HG03196 (cell line): ENCODE results near the gene IDH1.
"Not testable (repeated sequence)": the region's sequence is repeated elsewhere in the genome, so short reads cannot be mapped to it uniquely, and the experiment has no call there.

Experiments
- ATAC-seq: cut with Tn5 transposase; IDR thresholded peaks from one replicate; pipeline ENCODE4 v1.9.1; 2021; ENCODE audit not compliant: unreplicated experiment

IDH1 gene

DNA sequence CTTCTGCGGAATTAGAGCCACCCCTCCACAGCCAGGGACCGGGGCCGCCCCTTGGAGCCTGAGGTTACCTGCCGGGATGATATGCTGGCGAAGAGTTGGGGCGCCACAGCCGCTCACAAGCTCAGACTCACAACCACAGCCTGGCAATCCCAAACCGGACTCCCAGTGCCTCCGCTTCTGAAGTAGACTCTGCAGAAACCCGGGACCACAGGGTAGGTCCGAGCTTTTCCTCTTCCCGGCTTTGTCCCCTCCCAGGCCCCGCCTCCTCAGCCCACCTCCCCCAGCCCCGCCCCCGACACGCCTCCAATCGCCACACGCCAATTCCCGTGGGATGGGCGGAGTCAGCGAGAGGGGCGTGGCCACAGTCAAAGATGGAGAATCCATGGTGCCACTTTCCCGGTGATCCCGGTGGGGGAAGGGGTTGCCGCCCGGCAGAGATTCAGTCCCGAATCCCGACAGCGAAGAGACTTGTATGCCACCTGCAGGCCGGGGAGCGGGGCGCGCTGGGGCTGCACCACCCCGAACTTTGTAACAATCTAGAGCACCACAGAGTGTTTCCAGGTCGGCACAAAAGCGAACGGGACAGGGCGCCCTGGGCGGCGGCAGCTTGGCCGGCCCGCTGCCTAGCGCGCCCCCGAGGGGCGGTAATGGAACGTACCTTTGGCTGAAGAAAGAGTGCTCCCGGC is at the start of gene IDH1:
IDH1 (minus strand) TSS at position 201 of the 686 bp plus-strand sequence. CDS start 3,520 bp downstream, outside the sequence.
- peak; percentile 70 for ATAC-seq

DNA sequence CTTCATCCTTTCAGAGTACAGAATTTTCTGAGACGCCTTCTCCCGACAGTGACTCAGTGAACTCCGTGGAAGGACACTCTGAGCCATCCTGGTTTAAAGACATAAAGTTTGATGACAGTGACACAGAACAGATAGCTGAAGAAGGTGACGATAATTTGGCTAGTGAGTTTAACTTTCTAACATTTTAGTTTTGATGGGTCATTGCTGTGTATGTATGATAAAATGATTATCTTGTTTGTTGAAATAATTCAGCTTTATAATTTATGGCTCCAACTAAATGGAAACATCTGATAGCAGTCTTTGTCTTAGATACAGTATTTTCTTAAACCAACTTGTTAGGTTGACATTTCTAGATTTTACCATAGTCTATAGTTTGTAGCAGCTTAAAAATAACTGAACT is 49.3 kb upstream of the IDH1 start:
- ATAC-seq, result no peak

DNA sequence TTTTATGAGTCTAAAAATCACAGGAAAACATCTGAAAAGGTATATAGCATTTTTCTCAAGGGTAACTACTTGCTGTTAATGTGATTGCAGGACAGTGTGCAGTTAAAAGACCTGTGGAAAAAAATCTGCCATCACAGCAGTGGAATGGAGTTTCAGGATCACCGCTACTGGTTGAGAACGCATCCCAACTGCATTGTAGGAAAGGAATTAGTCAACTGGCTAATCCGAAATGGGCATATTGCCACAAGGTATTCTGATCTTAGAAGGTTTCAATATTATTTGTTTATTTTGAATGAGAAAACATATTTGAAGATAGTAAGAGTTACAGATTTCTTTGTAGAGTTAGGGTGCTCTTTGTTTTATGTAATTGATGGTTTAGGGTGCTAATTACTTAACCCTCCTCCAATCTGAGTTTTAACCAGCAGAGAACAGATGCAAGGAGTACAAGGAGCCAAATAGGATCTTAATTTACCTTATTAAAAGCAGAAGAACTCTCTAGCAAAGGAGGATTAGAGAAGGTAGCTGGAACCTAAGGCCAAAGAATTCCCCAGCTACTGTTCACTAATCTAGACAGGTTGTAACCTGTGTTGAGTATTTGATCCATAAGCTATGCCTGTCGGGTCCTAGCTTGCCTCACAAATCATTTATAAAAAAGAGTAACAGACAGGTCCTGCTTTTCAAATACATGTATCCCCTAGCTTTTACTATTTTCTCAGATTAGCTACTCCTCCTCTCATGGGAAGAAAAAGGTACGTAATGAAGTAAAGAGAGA is 46.2 kb upstream of the IDH1 start:
- ATAC-seq, result no peak

DNA sequence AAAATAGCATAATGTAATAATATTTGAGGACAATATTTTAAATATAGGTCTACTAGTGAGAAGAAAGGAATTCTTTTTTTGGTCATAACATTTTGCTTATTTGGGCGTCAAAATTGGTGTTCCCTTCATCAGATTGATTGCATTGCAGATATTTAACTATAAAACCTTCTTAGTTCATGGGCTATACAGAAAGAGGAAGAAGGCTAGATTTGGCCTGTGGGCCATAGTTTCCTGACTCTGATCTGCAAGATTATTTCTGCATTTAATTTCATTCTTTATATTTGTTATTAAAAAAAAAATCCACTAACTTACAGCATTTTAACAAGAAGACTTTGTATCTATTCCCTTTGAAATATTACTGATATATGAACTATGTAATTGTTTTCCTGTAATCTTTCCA is 43.1 kb upstream of the IDH1 start:
- ATAC-seq, result no peak

DNA sequence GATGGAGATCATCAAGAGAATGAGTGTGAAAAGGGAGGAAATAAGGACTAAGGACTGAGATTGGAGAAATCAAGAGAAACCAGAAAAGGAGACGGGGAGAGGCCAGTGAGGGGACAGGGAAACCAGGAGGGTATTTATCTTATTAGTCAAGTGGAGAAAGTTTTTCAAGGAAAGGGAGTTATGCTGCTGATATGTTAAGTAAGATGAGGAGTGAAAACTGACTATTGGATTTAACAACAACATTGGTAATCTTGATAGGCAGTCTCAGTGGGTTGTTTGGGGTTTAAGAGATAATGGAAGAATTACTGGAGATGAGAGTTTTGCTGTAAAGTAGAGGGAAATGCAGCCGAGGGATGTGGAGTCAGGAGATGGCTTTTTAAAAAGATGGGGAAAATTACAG is 41.7 kb upstream of the IDH1 start:
- ATAC-seq, result no peak

DNA sequence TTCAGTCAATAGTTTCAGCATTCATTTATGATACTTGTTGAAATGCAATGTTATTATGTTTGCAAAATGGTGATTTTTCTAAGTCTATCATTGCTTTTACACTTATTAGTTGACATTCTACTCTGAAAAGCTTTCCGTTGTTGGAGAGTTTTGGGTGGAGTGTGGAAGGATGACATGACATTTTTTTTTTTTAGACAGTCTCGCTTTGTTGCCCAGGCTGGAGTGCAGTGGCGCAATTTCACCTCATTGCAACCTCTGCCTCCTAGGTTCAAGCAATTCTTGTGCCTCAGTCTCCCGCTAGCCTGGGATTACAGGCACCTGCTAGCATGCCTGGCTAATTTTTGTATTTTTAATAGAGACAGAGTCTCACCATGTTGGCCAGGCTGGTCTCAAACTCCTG is 41.0 kb upstream of the IDH1 start:
- no peak for ATAC-seq

DNA sequence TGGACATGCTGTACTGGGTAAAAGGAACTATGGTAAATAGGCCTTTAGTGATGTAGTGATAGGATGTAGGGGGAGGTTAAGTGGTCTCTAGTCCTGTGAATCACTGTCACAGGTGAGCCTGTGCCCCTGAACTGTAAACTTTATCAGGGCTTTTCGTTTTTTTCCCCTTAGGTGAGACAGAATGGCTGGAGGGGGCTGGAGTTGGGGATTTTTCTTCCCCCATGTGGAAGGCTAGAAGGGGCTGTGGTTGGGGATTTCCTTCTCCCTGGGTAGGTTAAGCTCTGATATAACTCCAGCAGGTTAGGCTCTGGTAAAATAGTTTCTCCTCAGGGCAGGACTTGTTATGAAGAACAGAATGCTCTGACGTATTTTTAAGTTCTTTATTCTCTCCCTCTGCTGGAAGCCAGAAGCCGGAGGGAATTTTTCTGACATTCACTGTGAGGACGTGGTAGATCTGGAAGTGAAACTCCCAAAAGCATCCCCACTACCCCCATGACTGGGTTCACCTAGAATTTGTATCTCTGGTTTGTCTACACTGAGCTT is 39.7 kb upstream of the IDH1 start:
- peak; percentile 59 for ATAC-seq

DNA sequence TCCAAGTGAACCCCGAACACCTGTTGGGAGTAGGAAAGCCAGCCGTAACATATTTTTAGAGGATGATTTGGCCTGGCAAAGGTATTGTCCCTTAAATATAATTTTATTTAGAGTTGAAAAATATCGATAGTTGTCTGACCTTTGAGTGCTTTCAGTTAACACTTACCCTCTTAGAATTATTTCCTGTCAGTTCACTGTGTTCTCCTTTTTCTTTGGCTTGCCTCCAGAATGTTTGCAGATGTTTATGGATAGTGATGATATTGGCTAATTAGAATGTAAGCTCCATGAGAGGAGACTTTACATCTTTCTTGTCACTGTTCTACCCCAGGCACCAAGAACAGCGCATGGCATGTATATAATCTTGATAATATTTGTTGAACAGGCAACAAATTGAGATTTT is 31.0 kb upstream of the IDH1 start:
- no peak for ATAC-seq

DNA sequence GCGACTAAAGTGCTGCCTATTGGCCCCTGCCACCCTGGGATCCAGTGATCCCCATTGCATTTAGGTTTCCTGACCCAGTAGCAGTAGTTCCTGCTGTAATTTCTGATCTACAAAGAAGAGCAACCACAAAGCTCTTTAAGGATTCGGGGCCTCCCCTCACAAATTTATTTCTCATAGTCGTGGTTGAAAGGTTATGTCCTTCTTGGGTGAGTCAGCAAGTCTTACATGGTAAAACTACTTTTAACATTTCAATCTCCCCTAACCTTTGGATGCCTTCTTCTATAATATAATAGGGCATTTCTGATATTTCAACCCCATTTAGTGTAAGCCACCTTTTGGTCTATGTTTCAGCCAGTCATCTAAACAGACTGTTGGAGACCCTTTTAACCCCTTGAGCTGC is 26.1 kb upstream of the IDH1 start:
- no peak for ATAC-seq

DNA sequence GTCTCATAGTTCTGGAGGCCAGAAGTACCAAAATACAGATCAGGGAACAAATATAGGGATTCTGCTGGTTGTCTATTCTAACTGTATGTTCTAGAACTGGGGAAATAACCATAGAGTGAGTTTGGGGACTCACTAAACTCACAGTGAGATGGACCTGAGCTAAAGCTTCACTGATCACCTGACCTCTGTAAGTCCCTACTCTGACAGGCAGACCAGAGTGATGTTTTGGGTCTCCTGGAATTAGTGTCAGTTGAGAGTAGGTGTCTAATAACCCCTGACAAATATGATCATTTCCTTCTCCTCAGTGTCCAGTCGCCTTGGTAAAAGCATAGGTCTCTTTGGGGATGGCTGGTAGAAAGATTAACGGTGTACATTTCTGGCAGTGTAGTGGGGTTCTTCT is 25.4 kb upstream of the IDH1 start:
- ATAC-seq, result no peak

DNA sequence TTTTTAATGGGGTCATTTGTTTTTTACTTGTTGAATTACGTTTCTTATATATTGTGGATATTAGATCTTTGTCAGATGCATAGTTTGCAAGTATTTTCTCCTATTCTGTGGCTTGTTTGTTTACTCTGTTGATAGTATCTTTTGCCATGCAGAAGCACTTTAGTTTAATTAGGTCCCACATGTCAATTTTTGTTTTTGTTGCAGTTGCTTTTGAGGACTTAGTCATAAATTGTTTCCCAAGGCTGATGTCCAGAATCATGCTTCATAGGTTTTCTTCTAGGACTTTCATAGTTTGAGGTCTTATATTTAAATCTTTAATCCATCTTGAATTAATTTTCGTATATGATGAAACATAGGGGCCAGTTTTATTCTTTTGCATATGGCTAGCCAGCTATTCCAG is 24.4 kb upstream of the IDH1 start:
- no peak for ATAC-seq

DNA sequence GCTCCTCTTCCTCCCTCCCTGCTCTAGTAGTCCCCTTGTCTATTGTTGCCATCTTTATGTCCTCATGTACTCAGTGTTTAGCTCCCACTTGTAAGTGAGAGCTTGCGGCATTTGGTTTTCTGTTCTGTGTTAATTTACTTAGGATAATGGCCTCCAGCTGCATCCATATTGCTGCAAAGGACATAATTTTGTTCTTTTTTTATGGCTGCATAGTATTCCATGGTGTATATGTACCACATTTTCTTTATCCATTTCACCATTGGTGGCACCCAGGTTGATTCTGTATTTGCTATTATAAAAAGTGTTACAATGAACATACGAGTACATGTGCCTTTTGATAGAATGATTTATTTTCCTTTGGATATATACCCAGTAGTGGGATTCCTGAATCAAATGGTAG is 23.7 kb upstream of the IDH1 start:
- ATAC-seq, result no peak

DNA sequence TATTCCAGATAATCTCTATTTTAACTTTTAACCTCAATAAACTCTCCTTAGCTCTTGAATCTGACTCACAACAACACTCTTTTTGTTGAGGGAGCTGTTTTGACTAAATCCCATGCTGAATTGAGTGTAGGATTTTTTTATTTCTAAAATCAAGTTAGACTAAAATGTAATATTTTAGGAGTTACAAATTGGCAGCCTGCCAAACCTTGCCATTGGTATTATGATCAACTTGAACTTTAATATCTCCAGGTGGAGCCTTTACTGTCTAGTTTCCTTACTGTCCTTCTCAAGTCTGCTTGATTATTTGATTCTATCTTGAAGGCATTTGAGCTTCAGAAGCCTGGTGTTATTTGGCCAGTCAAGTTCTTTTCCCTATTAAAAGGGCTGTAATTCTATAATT is 19.9 kb upstream of the IDH1 start:
- no peak for ATAC-seq

DNA sequence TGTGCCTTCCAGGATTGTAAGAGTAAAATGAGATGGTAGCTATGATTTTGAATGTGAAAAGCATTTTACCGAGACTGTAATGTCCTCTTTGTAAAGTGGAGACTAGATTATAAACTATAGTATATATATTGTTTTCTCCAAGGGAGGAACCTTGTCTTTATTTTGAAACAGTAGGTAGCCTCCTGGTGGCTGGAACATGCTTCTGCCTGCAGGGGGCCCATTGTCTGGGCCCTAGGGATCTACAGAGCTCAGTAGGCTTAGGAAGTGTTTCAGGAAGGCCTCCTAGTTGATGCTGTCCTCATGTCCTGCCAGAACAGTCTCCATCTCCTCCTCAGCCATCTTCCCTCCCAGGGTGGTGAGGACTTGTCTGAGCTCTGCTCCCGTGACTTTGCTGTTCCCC is 14.2 kb upstream of the IDH1 start:
- no peak for ATAC-seq

DNA sequence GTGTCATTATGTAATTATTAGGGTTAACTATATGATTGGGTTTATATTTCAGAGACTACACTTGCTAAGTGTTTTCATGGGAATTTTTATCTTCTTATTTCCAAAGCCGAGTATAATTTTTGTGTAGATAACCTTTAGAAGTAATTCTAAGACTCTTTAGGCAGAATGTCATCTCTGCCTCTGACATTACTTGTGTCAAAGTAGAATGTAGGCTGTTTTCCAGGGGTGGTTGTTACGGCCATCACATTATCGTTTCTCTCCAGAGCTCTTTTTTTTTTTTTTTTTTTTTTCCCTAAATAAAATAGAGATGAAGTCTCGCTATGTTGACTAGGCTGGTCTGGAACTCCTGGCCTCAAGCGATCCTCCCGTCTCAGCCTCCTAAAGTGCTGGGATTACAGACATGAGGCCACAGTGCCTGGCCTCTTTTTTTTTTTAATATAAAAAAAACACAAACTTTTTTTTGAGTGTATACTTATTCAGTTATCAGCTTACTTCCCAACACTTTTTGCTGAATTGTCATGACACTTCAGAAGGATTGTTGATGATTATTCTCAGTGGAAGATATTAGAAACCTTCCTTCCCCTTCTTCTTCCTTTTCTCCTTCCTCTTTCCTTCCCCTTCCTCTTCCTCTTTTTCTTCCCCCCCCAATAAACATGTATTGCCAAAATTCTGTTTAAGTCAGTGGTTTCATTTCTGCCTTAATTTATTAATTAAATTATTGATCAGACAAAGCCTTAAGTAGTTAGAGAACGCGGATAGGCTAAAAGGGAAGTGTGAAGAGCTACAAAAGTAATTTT is 13.5 kb upstream of the IDH1 start:
- no peak for ATAC-seq

DNA sequence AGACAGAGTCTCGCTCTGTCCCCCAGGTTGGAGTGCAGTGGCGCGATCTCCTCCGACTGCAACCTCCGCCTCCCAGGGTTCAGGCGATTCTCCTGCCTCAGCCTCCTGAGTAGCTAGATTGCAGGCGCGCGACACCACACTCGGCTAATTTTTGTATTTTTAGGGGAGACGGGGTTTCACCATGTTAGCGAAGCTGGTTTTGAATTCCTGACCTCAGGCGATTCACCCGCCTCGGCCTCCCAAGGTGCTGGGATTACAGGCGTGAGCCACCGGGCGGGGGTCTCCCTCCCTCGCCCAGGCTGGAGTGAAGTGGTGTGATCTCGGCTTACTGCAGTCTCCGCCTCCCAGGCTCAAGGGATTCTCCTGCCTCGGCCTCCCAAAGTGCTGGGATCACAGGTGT is 12.7 kb upstream of the IDH1 start:
- not testable (repeated sequence) for ATAC-seq

DNA sequence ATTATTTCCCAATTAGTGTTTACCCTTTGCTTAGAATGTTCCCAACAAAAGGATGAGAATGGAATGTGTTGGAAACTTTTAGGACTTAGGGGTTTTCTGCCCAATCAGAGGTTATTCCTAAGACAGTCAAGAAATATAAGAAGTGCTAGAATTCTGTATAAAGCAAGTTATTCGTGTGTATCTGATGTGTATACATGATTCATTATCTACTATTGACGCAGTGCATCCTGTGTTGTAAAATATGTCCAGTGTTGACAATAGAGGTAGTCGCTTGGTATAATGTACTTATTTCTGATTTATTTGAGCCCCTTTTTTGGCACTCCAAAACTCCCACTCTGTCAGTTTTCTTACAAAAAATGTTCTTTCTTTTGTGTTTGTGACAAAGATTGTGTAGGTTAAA is 12.1 kb upstream of the IDH1 start:
- no peak for ATAC-seq

DNA sequence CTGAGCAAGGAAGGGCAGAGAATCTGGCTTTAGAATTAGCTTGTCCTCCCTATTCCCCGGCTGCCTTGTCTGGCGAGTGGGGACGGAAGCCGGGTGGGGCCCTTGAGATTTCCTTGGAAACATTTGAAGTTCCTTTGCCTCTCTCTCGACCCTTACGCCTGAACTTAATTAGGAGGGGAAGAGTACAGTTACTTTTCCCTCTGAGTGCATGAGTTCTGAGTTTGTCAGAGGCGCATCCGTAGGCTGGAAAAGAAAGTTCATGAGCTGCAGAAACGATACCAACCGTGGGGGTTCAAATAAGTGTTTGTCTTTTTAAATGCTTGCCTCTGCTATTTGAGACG is 11.7 kb upstream of the IDH1 start:
- no peak for ATAC-seq

DNA sequence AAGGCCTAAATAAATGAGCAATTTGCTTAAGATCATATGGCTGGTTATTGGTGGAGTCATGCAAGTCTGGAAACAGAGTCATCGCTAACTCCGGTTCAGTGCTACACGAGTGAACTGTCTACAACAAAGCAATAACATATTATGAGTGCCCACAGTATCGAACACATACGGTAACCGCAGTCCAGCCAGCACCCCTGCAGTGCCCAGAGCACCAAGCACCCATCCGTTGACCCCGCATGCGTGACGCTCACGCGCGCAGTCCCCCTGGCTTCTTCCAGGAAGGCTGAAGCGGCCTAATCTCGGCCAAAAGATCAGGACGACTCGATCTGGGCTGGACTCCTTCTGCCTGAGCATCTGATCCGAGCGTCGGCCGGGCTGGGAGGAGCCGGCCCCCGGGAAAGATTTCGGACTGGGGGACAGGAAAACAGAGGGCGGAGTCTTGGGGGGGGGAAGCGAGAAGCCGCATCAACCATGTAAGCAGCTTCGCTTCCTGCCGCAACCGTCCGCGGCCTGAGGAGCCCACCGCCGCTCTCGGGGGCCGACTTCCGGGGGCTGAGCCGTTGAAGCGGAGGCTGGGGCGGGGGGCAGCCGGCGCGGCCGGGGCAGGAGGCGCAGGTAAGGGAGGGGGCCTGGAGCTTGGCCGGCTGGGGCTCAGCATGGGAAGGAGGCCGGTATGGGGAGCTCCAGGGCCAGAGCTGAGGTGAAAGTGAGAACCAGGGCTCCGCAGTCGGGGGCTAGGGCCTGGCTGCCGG is 11.1 kb upstream of the IDH1 start, which contains the start of gene PIKFYVE:
PIKFYVE (plus strand) TSS at position 455 of the 752 bp plus-strand sequence. CDS start 5,265 bp downstream, outside the sequence.
- peak; percentile 90 for ATAC-seq

DNA sequence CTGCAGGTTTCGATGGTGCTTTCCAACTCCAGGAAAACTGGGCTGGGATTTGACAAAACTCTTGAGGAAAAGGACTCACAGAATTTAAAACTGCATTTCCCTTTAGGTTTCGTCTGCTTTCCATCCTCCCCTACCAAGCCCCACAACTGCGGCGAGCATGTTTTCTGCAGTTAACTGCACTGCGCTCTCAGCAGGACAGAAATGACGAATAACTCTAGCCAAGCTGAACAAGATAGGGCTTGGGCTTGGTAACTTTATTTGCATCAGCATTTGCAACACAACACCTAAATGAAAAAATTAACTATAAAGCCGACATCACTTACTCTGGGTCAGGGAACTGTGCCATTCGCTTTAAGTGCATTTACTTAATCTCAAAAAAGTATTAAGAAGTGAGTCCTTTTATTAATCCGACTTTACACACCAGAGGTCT is 10.5 kb upstream of the IDH1 start:
- ATAC-seq, result no peak
